Measurements from ENCODE around the gene PCNX1. TPM values are rescaled to one million over a fixed set of nuclear protein-coding genes. Genes with fewer than 3 reads are reported as not detected.
"Not testable (repeated sequence)": the region's sequence is repeated elsewhere in the genome, so short reads cannot be mapped to it uniquely, and the experiment has no call there.

The PCNX1 gene
- total RNA-seq, 1 donor: 47.4 TPM

- TF ChIP-seq CTCF (IDR thresholded peaks at IDR 0.05; ENCODE audit: insufficient read depth, low read length): no peak
- no peak for DNase-seq (ENCODE audit: low read depth)
- no peak overlapping the region for H3K4me3 ChIP-seq (ENCODE audit: low read depth, low read length)
Measured at GRCh38 chr14:70873627-70874026, 33.6 kb upstream of the PCNX1 start.

- not testable (repeated sequence) for H3K4me3 ChIP-seq (ENCODE audit: low read depth, low read length); DNase-seq (ENCODE audit: low read depth)
Measured at GRCh38 chr14:70875811-70876460, 31.3 kb upstream of the PCNX1 start.

- no peak overlapping the region for H3K4me3 ChIP-seq (ENCODE audit: low read depth, low read length)
- no peak for TF ChIP-seq CTCF (IDR thresholded peaks at IDR 0.05; ENCODE audit: insufficient read depth, low read length)
- DNase-seq (ENCODE audit: low read depth): no peak
Measured at GRCh38 chr14:70879448-70879847, 27.8 kb upstream of the PCNX1 start.

- DNase-seq (ENCODE audit: low read depth); H3K4me3 ChIP-seq (ENCODE audit: low read depth, low read length): not testable (repeated sequence)
Measured at GRCh38 chr14:70880888-70881287, 26.4 kb upstream of the PCNX1 start.

GRCh38 chr14:70881549-70882177 is 25.6 kb upstream of the PCNX1 start:
- no peak for DNase-seq (ENCODE audit: low read depth)
- no peak overlapping the region for H3K4me3 ChIP-seq (ENCODE audit: low read depth, low read length)
- TF ChIP-seq CTCF (IDR thresholded peaks at IDR 0.05; ENCODE audit: insufficient read depth, low read length): no peak

GRCh38 chr14:70882776-70883492 is 24.3 kb upstream of the PCNX1 start:
- no peak for TF ChIP-seq CTCF (IDR thresholded peaks at IDR 0.05; ENCODE audit: insufficient read depth, low read length)
- H3K4me3 ChIP-seq (ENCODE audit: low read depth, low read length): no peak overlapping the region
- DNase-seq (ENCODE audit: low read depth): peak; percentile 10

GRCh38 chr14:70884595-70885342 is 22.5 kb upstream of the PCNX1 start:
- H3K4me3 ChIP-seq (ENCODE audit: low read depth, low read length): no peak overlapping the region
- TF ChIP-seq CTCF (IDR thresholded peaks at IDR 0.05; ENCODE audit: insufficient read depth, low read length): no peak
- DNase-seq (ENCODE audit: low read depth): no peak

All from fibroblast of the aortic adventitia (primary cell).